Stomach smooth muscle (tissue), 2 donors: ENCODE measurements around the gene ATOSA.

ENCODE experiments used
- H3K27ac ChIP-seq: one replicate; pipeline ENCODE4 v1.7.0; 2013; ENCODE audit warnings: mild to moderate bottlenecking, low read length, inconsistent platforms
- H3K27me3 ChIP-seq, 2 donors: one replicate each; pipeline ENCODE4 v1.7.0; 2013; ENCODE audit warnings: low read length in 2 of 2; ENCODE audit not compliant: insufficient read depth in 2 of 2, control insufficient read depth in 1 of 2
- H3K36me3 ChIP-seq, 2 donors: one replicate each; pipeline ENCODE4 v1.7.0; 2013; ENCODE audit warnings: low read length in 2 of 2; ENCODE audit not compliant: control insufficient read depth in 2 of 2, insufficient read depth in 2 of 2
- H3K4me1 ChIP-seq: one replicate; pipeline ENCODE4 v1.7.0; 2013; ENCODE audit warnings: low read length; ENCODE audit not compliant: control insufficient read depth, insufficient read depth
- H3K4me3 ChIP-seq, 2 donors: one replicate each; pipeline ENCODE4 v1.7.0; 2013; ENCODE audit warnings: low read length in 2 of 2
- H3K9ac ChIP-seq, 2 donors: one replicate each; pipeline ENCODE4 v1.7.0; 2013; ENCODE audit warnings: low read length in 2 of 2, mild to moderate bottlenecking in 1 of 2
- H3K9me3 ChIP-seq, 2 donors: one replicate each; pipeline ENCODE4 v1.7.0; 2013; ENCODE audit warnings: low read length in 2 of 2; ENCODE audit not compliant: control insufficient read depth in 2 of 2
- donor health status: healthy.
- donor health status: Pancreatic carcinoma.

Gene ATOSA

GRCh38 chr15:52682781-52683180 is 3.6 kb upstream of the ATOSA start:
- no peak overlapping the region for H3K27ac ChIP-seq
- no peaks in the 10 kb centered on the region for H3K27me3 ChIP-seq
- no peaks in the 10 kb centered on the region for H3K4me1 ChIP-seq
- no peaks in the 10 kb centered on the region for H3K9me3 ChIP-seq
- no peak overlapping the region for H3K4me3 ChIP-seq
- no peaks in the 10 kb centered on the region for H3K36me3 ChIP-seq
- H3K9ac ChIP-seq: no peak overlapping the region

GRCh38 chr15:52682200-52682599 is 3.0 kb upstream of the ATOSA start:
- H3K27ac ChIP-seq: no peak overlapping the region
- H3K9ac ChIP-seq: no peak overlapping the region
- no peaks in the 10 kb centered on the region for H3K9me3 ChIP-seq
- H3K4me3 ChIP-seq: no peak overlapping the region
- H3K27me3 ChIP-seq: no peaks in the 10 kb centered on the region
- no peaks in the 10 kb centered on the region for H3K36me3 ChIP-seq
- no peaks in the 10 kb centered on the region for H3K4me1 ChIP-seq

GRCh38 chr15:52681441-52681840 is 2.3 kb upstream of the ATOSA start:
- Histone ChIP-seq H3K27ac (no peak overlapping the region), H3K9me3 (no peaks in the 10 kb centered on the region), H3K9ac (no peak overlapping the region), H3K4me3 (no peak overlapping the region), H3K27me3 (no peaks in the 10 kb centered on the region), H3K4me1 (no peaks in the 10 kb centered on the region), H3K36me3 (no peaks in the 10 kb centered on the region)

GRCh38 chr15:52680761-52681160 is 1.6 kb upstream of the ATOSA start:
- Histone ChIP-seq H3K27me3 (no peaks in the 10 kb centered on the region), H3K9ac (no peak overlapping the region), H3K27ac (no peak overlapping the region), H3K36me3 (no peaks in the 10 kb centered on the region), H3K4me1 (no peaks in the 10 kb centered on the region), H3K4me3 (no peak overlapping the region), H3K9me3 (no peaks in the 10 kb centered on the region)

- H3K4me3 ChIP-seq: peak overlapping the region; percentile 82 to 91
- no peaks in the 10 kb centered on the region for H3K9me3 ChIP-seq
- H3K36me3 ChIP-seq: no peaks in the 10 kb centered on the region
- H3K9ac ChIP-seq: peak overlapping the region; percentile 21 to 66
- peak overlapping the region; percentile 37 for H3K27ac ChIP-seq
- no peaks in the 10 kb centered on the region for H3K4me1 ChIP-seq
- no peaks in the 10 kb centered on the region for H3K27me3 ChIP-seq
These were observed 828 bp upstream of the ATOSA start for GRCh38 chr15:52680041-52680391.

- Histone ChIP-seq H3K9me3 (no peaks in the 10 kb centered on the region), H3K36me3 (no peaks in the 10 kb centered on the region), H3K9ac (peak overlapping the region; percentile 71 to 80), H3K27ac (peak overlapping the region; percentile 88), H3K4me1 (no peaks in the 10 kb centered on the region), H3K27me3 (no peaks in the 10 kb centered on the region), H3K4me3 (peak overlapping the region; percentile 82 to 91)
These were observed 538 bp downstream of the ATOSA start for GRCh38 chr15:52678468-52679231.

GRCh38 chr15:52677593-52678467 is 1.4 kb downstream of the ATOSA start:
- Histone ChIP-seq H3K9ac (peak overlapping the region; percentile 71 to 80), H3K4me1 (no peaks in the 10 kb centered on the region), H3K27me3 (no peaks in the 10 kb centered on the region), H3K4me3 (peak overlapping the region; percentile 82 to 91), H3K36me3 (peaks cover 4 to 7% of the 10 kb centered on the region in 2 donors), H3K27ac (peak overlapping the region; percentile 88), H3K9me3 (no peaks in the 10 kb centered on the region)

- no peaks in the 10 kb centered on the region for H3K27me3 ChIP-seq
- H3K9me3 ChIP-seq: no peaks in the 10 kb centered on the region
- no peak overlapping the region for H3K9ac ChIP-seq
- no peak overlapping the region for H3K27ac ChIP-seq
- no peak overlapping the region for H3K4me3 ChIP-seq
- H3K36me3 ChIP-seq: peaks cover 10 to 17% of the 10 kb centered on the region in 2 donors
- no peaks in the 10 kb centered on the region for H3K4me1 ChIP-seq
These were observed 4.4 kb downstream of the ATOSA start for GRCh38 chr15:52674831-52675230.

- no peaks in the 10 kb centered on the region for H3K4me1 ChIP-seq
- H3K27ac ChIP-seq: no peak overlapping the region
These were observed 5.5 kb downstream of the ATOSA start for GRCh38 chr15:52673734-52674133.

GRCh38 chr15:52673312-52673711 is 5.9 kb downstream of the ATOSA start:
- Histone ChIP-seq H3K27ac (no peak overlapping the region), H3K36me3 (peaks cover 13 to 17% of the 10 kb centered on the region in 2 donors), H3K4me3 (no peak overlapping the region)

More at GRCh38 chr15:52673734-52674133, 5.5 kb downstream of the ATOSA start:
- H3K9ac ChIP-seq: no peak overlapping the region
- H3K36me3 ChIP-seq: peaks cover 13 to 17% of the 10 kb centered on the region in 2 donors
- H3K4me3 ChIP-seq: no peak overlapping the region
- no peaks in the 10 kb centered on the region for H3K9me3 ChIP-seq
- H3K27me3 ChIP-seq: no peaks in the 10 kb centered on the region

More at GRCh38 chr15:52673312-52673711, 5.9 kb downstream of the ATOSA start:
- Histone ChIP-seq H3K4me1 (no peaks in the 10 kb centered on the region), H3K9me3 (no peaks in the 10 kb centered on the region), H3K9ac (no peak overlapping the region), H3K27me3 (no peaks in the 10 kb centered on the region)
